SH-SY5Y (cell line): ENCODE results near the gene CDH22.

Experiments used
- GATA2 ChIP-seq: IDR thresholded peaks from 2 replicates; pipeline ENCODE4 v1.6.1; 2011; ENCODE audit warnings: mild to moderate bottlenecking, low read depth, low read length
- GATA3 ChIP-seq: IDR thresholded peaks from 2 replicates; pipeline ENCODE4 v1.6.1; 2011; ENCODE audit warnings: low read depth, mild to moderate bottlenecking, low read length, moderate library complexity

GRCh38 chr20:46243707-46244628 is 64.3 kb downstream of the CDH22 start:
- TF ChIP-seq GATA3 = no peak
- TF ChIP-seq GATA2 = no peak
